ENCODE data around the gene TUBB4A.

Gene TUBB4A

DNA sequence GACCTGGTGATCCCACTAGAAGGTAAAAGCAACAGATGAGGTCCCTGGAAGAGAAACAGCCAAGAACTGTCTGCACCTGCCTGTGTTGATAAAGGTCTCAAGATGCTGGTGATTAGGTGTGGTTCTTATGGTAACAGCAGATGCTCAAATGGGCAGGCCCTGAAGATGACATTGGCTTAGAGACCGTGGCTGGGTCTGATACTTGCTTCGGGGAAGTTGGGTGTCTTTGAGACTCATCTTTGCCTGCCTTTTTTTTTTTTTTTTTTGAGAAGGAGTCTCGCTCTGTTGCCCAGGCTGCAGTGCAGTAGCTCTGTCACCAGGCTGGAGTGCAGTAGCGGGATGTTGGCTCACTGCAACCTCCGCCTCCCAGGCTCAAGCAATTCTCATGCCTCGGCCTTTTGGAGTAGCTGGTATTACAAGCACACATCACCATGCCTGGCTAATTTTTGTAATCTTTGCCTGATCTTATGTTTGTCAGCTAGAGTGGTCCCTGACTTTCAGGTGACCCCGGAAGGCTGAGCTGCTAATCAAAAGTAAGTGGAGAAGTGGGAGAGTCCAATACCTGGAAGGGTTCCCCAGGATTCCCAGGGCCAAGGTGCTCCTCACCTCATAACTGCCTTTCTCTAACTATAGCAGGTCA, 50.4 kb downstream of the TUBB4A start:
- H3K36me3 ChIP-seq (ENCODE audit: control insufficient read depth in 2 of 2, insufficient read depth in 2 of 2, low read length in 2 of 2) = peaks cover 49 to 51% of the 10 kb centered on the region in 2 donors

DNA sequence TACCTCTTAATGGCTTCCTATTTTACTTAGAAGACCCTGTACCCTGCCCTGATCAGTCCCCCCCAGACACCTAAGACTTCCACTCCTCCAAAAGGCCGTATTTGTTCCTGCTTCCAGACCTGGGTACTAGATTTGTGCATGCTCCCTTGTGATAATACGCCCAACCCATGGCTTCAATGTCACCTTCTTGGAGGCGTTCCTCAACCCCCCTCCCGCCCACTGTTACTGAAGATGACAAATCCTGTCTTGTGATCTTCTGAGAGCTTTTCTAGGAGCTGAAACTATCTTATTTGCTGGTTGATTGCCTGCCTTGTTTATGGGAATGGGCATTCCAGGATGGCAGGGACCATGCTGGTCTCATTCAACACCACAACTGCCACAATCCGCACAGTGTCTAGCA, 51.9 kb downstream of the TUBB4A start:
- Histone ChIP-seq H3K9ac (ENCODE audit: low read length in 2 of 2) (no peak overlapping the region), H3K4me1 (ENCODE audit: control insufficient read depth, insufficient read depth, low read length) (no peaks in the 10 kb centered on the region), H3K4me3 (ENCODE audit: low read length in 2 of 2) (no peak overlapping the region), H3K27ac (ENCODE audit: low read length) (no peak overlapping the region), H3K9me3 (ENCODE audit: control insufficient read depth in 2 of 2, low read length in 2 of 2) (peaks cover 2 to 16% of the 10 kb centered on the region in 2 donors), H3K36me3 (ENCODE audit: control insufficient read depth in 2 of 2, insufficient read depth in 2 of 2, low read length in 2 of 2) (peaks cover 49 to 51% of the 10 kb centered on the region in 2 donors), H3K27me3 (ENCODE audit: control insufficient read depth in 1 of 2, insufficient read depth in 2 of 2, low read length in 2 of 2) (no peaks in the 10 kb centered on the region)

More for the DNA sequence above, 50.4 kb downstream of the TUBB4A start:
- no peak overlapping the region for H3K9ac ChIP-seq (ENCODE audit: low read length in 2 of 2)
- peaks cover 0 to 11% of the 10 kb centered on the region in 2 donors for H3K9me3 ChIP-seq (ENCODE audit: control insufficient read depth in 2 of 2, low read length in 2 of 2)
- no peaks in the 10 kb centered on the region for H3K27me3 ChIP-seq (ENCODE audit: control insufficient read depth in 1 of 2, insufficient read depth in 2 of 2, low read length in 2 of 2)
- H3K4me3 ChIP-seq (ENCODE audit: low read length in 2 of 2) = no peak overlapping the region
- H3K4me1 ChIP-seq (ENCODE audit: control insufficient read depth, insufficient read depth, low read length) = no peaks in the 10 kb centered on the region
- no peak overlapping the region for H3K27ac ChIP-seq (ENCODE audit: low read length)

DNA sequence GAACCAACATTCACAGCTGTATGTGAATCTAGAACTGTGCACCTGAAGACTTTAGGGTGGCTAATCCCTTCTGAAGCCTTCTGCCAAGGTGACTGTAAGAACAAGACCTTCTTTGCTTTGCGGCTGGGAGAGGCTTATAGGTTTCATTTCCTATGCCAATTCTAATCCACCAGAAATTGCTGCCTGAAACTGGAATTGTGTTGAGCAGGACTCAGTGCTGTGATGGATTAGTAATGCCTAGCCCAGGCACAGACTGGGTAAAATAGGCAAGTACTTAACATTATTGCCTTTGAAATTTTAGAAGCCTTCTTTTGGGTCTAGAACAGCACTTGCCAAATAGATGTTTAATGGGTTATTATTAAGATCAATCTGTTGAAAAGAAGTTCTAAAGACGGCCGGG, 54.1 kb downstream of the TUBB4A start:
- H3K4me1 ChIP-seq (ENCODE audit: control insufficient read depth, insufficient read depth, low read length) = no peaks in the 10 kb centered on the region
- no peaks in the 10 kb centered on the region for H3K27me3 ChIP-seq (ENCODE audit: control insufficient read depth in 1 of 2, insufficient read depth in 2 of 2, low read length in 2 of 2)
- H3K27ac ChIP-seq (ENCODE audit: low read length) = no peak overlapping the region
- no peak overlapping the region for H3K4me3 ChIP-seq (ENCODE audit: low read length in 2 of 2)
- H3K9ac ChIP-seq (ENCODE audit: low read length in 2 of 2) = no peak overlapping the region
- peaks cover 28 to 31% of the 10 kb centered on the region in 2 donors for H3K36me3 ChIP-seq (ENCODE audit: control insufficient read depth in 2 of 2, insufficient read depth in 2 of 2, low read length in 2 of 2)
- peaks cover 2 to 5% of the 10 kb centered on the region in 2 donors for H3K9me3 ChIP-seq (ENCODE audit: control insufficient read depth in 2 of 2, low read length in 2 of 2)

GRCh38 chr19:6446452-6446851, 55.7 kb downstream of the TUBB4A start:
- no peak overlapping the region for H3K27ac ChIP-seq (ENCODE audit: low read length)
- no peak overlapping the region for H3K9ac ChIP-seq (ENCODE audit: low read length in 2 of 2)
- H3K4me3 ChIP-seq (ENCODE audit: low read length in 2 of 2) = no peak overlapping the region
- no peaks in the 10 kb centered on the region for H3K4me1 ChIP-seq (ENCODE audit: control insufficient read depth, insufficient read depth, low read length)
- peaks cover 16 to 20% of the 10 kb centered on the region in 2 donors for H3K36me3 ChIP-seq (ENCODE audit: control insufficient read depth in 2 of 2, insufficient read depth in 2 of 2, low read length in 2 of 2)
- H3K27me3 ChIP-seq (ENCODE audit: control insufficient read depth in 1 of 2, insufficient read depth in 2 of 2, low read length in 2 of 2) = no peaks in the 10 kb centered on the region
- H3K9me3 ChIP-seq (ENCODE audit: control insufficient read depth in 2 of 2, low read length in 2 of 2) = peaks cover 2 to 5% of the 10 kb centered on the region in 2 donors
